GM18517 (cell line): ENCODE results near the gene POLRMT.

ENCODE experiments used
- ATAC-seq: cut with Tn5 transposase; IDR thresholded peaks from one replicate; pipeline ENCODE4 v1.9.1; 2021; ENCODE audit warnings: mild to moderate bottlenecking, moderate library complexity; ENCODE audit not compliant: unreplicated experiment

Gene POLRMT

DNA sequence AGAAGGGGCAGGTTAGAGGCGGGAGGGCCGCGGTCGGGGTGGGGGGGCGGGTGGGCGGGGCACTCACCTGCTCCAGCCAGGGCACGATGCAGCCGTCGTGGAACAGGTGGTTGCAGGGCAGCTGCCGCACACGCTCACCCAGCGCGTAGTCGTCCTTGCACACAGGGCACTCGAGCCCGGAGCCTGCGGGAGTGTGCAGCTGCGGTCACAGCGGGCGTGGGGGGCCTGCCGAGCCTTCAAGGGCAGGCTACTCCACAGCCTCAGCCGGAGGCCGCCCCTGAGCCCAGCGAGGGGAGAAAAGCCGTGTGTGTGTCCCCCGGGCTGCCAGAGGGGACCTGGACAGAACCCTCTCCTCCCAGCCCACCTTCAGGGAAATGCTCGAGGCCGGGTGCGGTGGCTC is 15.0 kb upstream of the POLRMT start:
- ATAC-seq = no peak

- no peak for ATAC-seq
These were observed 14.4 kb upstream of the POLRMT start for GRCh38 chr19:647566-648284.

- no peak for ATAC-seq
These were observed 13.6 kb upstream of the POLRMT start for GRCh38 chr19:646779-647565.

DNA sequence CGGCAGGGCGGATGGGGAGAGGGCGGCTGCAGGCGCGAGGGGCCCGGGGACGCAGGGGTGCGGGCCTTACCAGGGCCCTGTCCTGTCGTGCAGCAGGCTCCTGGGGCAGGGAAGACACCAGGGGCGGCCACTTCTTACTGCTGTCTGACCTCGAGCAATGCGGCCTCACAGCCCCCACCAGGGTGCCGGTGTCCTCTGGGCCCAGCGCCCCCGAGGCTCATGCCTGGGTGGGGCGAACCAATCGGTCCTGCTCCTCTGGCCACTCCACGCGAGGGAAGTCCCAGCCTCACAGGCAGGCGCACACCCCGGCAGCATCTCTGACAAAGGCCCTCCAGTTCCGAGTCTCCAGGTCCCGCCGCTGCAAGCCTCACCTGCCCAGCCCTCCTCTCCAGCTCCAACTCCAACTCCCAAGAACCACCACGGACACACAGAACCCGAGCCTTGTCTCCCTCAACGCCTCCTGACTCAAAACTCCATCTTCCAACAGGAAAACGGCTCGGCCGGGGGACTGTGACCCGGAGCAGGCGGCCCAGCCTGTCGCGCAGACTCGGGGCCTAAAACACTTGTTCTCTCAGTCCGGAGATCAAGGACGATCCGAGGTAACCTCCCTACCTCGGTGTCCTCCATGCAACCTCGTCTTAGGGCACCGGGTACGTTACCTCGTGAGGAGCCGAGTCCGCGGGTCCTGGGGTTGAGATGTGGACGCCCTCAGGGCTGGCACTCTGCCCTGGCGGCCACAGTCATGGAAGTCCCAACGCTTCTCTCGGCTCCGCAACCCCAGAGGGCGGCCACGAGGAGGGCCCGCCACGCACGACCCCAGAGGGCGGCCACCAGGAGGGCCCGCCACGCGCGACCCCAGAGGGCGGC is 12.8 kb upstream of the POLRMT start:
- ATAC-seq = no peak

GRCh38 chr19:644789-645188 is 11.5 kb upstream of the POLRMT start:
- ATAC-seq = no peak

GRCh38 chr19:644363-644762 is 11.0 kb upstream of the POLRMT start:
- no peak for ATAC-seq

DNA sequence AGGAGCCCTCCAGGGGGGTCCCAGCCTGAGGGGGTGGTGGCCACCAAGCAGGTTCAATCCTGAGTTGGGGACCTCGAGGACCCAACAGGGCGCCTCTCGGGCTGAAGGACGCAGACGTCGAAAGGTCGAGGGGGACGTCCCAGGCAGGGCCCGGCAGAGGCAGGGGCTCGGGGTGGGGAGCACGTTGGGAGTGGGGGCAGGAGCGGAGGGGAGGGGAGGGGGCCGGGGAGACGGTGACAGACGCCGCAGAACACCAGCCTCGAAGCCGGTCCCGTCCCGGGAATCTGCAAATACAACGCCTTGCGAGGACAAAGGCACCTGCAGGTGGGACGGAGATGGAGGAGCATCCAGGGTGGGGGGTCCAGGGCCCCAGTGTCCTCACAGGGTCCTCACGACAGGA is 10.4 kb upstream of the POLRMT start:
- no peak for ATAC-seq

GRCh38 chr19:642767-643727 is 9.7 kb upstream of the POLRMT start:
- no peak for ATAC-seq

DNA sequence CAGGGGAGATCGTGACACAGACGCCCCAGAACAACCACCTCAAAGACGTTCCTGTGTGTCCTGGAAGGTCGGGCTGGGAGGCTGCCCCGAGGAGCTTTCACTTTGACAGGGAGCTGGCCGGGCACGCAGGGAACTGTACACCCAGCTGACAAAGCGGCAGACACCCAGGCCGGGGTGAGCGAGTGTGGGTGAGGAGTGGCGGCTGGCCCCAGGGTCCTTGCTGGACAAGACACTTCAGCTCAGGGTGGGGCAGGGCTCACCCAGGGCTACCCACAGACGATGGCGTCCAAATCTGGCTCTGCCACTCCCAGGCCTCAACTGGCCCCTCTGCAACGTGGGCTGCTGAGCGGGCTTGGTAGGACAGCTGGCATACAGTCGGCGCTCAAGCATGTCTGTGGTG is 8.4 kb upstream of the POLRMT start:
- no peak for ATAC-seq

GRCh38 chr19:640606-641189 is 7.4 kb upstream of the POLRMT start:
- no peak for ATAC-seq

- ATAC-seq = no peak
These were observed 6.8 kb upstream of the POLRMT start for GRCh38 chr19:640161-640558.

- ATAC-seq = no peak
These were observed 6.2 kb upstream of the POLRMT start, which contains the start of gene FGF22 for GRCh38 chr19:639253-640160. TSS of gene FGF22 (plus strand) at chr19:639879. CDS start at chr19:639926, 47 bp downstream.

DNA sequence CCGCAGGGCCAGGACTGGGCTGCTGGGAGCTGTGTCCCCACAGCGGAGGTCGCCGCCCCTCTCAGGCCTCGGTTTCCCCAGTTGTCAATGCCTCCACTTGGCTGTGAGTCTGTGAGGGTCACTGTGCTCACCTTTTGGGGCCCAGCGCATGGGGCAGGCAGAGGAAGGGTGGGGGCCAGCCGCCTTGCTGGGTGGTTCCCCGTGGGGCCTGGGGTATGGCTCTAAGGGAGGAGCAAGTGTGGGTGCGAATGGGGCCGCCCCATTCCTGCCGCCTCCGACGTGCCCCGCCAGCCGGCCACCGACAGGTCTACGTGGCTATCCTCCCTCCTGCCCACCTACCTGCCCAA is 5.5 kb upstream of the POLRMT start:
- no peak for ATAC-seq

GRCh38 chr19:634975-635652 is 1.8 kb upstream of the POLRMT start:
- no peak for ATAC-seq

DNA sequence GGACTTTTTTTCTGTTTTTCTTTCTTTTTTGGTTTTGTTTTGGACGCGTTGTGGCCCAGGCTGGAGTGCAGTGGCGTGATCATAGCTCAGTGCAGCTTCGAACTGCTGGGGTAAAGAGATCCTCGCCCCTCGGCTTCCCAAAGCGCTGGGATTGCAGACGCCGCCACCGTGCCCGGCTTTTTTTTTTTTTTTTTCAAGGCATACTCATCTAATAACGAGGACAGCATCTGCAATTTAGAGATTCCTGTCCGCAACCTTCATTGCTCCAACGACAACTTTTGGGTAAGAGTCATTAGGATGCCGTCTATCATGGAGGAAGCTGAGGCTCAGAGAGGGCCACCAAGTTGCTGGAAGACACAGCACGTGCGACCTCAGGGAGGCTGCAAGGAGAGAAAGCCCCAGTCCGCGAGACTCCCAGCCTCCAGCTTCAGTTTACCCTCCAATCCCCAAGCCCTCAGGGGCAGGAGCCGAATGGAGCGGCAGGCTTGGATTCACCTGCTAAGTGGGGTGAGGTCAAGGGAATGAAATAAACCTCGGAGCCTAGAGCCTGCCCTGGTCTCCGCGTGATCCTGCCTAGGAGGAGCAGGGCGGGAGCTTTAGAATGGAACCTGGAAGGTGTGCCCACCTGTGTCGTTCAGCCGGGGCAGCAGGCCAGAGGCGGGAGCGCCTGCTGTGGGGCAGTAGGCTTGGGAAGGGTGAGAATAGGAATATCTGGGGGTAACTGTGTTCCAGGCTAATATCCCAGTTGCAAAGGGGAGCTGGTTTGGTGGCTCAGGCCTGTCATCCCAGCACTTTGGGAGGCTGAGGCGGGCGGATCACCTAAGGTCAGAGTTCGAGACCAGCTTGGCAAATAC is 676 bp upstream of the POLRMT start:
- ATAC-seq = no peak

GRCh38 chr19:632579-633067 is 714 bp downstream of the POLRMT start:
- ATAC-seq = peak; percentile 15

DNA sequence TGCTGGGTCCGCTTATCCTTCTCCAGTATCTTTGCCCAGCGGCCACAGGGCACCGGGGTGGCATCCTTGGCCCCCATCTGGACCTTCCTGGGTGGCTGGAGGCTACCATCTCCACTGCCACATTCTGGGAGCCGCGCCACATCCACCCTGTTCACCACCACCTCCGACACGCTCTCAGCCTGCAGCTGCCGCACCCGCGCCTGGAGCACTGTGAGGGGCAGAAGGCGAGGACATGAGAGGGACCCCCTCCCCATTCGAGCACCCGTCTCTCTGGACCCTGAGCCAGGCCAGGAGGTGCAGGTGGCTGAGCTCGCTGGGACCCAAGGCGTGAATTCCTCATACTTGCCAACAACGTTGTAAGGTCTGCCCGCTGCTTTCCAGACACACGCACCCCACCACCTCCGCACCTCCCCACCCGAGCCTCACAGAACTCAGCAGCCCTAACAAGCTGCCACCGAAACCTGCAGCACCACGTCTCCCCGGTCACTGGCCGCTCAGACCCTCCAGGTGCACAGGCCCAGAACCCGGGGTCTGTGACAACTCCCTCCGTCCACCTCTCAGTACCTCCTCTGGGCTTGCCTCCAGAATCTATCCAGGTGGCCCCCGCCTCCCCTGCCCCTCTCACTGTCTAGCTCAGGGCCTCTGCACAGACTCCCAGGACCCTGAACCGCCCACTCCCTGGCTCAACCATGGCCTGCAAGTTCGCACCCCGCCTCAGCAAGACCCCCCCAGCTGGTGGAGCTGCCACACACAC is 3.2 kb downstream of the POLRMT start:
- ATAC-seq = no peak
